Fibroblast of pulmonary artery (primary cell): ENCODE data around the gene ROR1.

ENCODE experiments used
- DNase-seq: peaks from one replicate; pipeline ENCODE4 v3.0.0-alpha.2; 2010; ENCODE audit warnings: low read depth
- H3K4me3 ChIP-seq: replicated peaks from 2 replicates; pipeline ENCODE4 v1.5.1; 2011; ENCODE audit warnings: low read depth, mild to moderate bottlenecking, control low read depth, low read length, moderate library complexity
- CTCF ChIP-seq: IDR thresholded peaks from 2 replicates; pipeline ENCODE4 v1.5.1; 2011; ENCODE audit warnings: mild to moderate bottlenecking, control low read depth, low read length, inconsistent platforms; ENCODE audit errors: missing control alignments

ROR1 gene

GRCh38 chr1:63923302-63923701, 149.5 kb downstream of the ROR1 start:
- no peak for DNase-seq
- TF ChIP-seq CTCF: no peak
- H3K4me3 ChIP-seq: no peak overlapping the region

- no peak for DNase-seq
- no peak overlapping the region for H3K4me3 ChIP-seq
- no peak for TF ChIP-seq CTCF
These were observed 150.8 kb downstream of the ROR1 start for GRCh38 chr1:63924600-63924999.

- DNase-seq: no peak
- H3K4me3 ChIP-seq: no peak overlapping the region
- no peak for TF ChIP-seq CTCF
These were observed 154.6 kb downstream of the ROR1 start for GRCh38 chr1:63928186-63929105.

- no peak for TF ChIP-seq CTCF
- no peak overlapping the region for H3K4me3 ChIP-seq
- no peak for DNase-seq
These were observed 155.3 kb downstream of the ROR1 start for GRCh38 chr1:63929106-63929478.

GRCh38 chr1:63931468-63931867, 157.7 kb downstream of the ROR1 start:
- no peak overlapping the region for H3K4me3 ChIP-seq
- TF ChIP-seq CTCF: no peak
- peak; percentile 78 for DNase-seq

- H3K4me3 ChIP-seq: no peak overlapping the region
- TF ChIP-seq CTCF: no peak
These were observed 160.9 kb downstream of the ROR1 start for GRCh38 chr1:63934697-63935096.

GRCh38 chr1:63935143-63935542, 161.3 kb downstream of the ROR1 start:
- DNase-seq: peak; percentile 25
- TF ChIP-seq CTCF: peak; percentile 35
- no peak overlapping the region for H3K4me3 ChIP-seq

More at GRCh38 chr1:63934697-63935096, 160.9 kb downstream of the ROR1 start:
- DNase-seq: no peak
